SW 1271 (cell line): ENCODE data around the gene TMEM41A.
"Not testable (repeated sequence)": the region's sequence is repeated elsewhere in the genome, so short reads cannot be mapped to it uniquely, and the experiment has no call there.

Experiments used
- DNase-seq, 2 experiments: peaks; one replicate each; lab custom pipeline; 2025; lab: John Stamatoyannopoulos, UW

The TMEM41A gene

GRCh38 chr3:185488465-185488864 is 10.4 kb downstream of the TMEM41A start:
- DNase-seq = no peak

GRCh38 chr3:185486394-185486793 is 12.4 kb downstream of the TMEM41A start:
- DNase-seq = no peak

- no peak for DNase-seq
These were observed 14.5 kb downstream of the TMEM41A start for GRCh38 chr3:185484296-185484695.

GRCh38 chr3:185479373-185479945 is 19.4 kb downstream of the TMEM41A start:
- no peak for DNase-seq

GRCh38 chr3:185477316-185477715 is 21.5 kb downstream of the TMEM41A start:
- no peak for DNase-seq

GRCh38 chr3:185474922-185475321 is 23.9 kb downstream of the TMEM41A start:
- DNase-seq = not testable (repeated sequence)

GRCh38 chr3:185473290-185473815 is 25.5 kb downstream of the TMEM41A start:
- DNase-seq = no peak

GRCh38 chr3:185470323-185470722 is 28.5 kb downstream of the TMEM41A start:
- DNase-seq = no peak

GRCh38 chr3:185469542-185469941 is 29.3 kb downstream of the TMEM41A start:
- no peak for DNase-seq

- DNase-seq = not testable (repeated sequence)
These were observed 32.7 kb downstream of the TMEM41A start for GRCh38 chr3:185466123-185466522.

GRCh38 chr3:185465471-185465870 is 33.4 kb downstream of the TMEM41A start:
- DNase-seq = no peak

GRCh38 chr3:185460719-185461350 is 38.0 kb downstream of the TMEM41A start:
- DNase-seq = peak in 1 of 2 experiments; percentile 21

- no peak for DNase-seq
These were observed 38.5 kb downstream of the TMEM41A start for GRCh38 chr3:185460309-185460708.

- DNase-seq = no peak
These were observed 41.5 kb downstream of the TMEM41A start for GRCh38 chr3:185457376-185457775.

GRCh38 chr3:185451432-185451831 is 47.4 kb downstream of the TMEM41A start:
- not testable (repeated sequence) for DNase-seq

GRCh38 chr3:185448107-185448506 is 50.7 kb downstream of the TMEM41A start:
- no peak for DNase-seq

GRCh38 chr3:185444329-185444728 is 54.5 kb downstream of the TMEM41A start:
- no peak for DNase-seq

GRCh38 chr3:185442031-185442430 is 56.8 kb downstream of the TMEM41A start:
- DNase-seq = no peak

GRCh38 chr3:185439745-185440466 is 58.9 kb downstream of the TMEM41A start:
- no peak for DNase-seq
